GM10266 (cell line): Measurements from ENCODE around the gene CDKAL1.

ENCODE experiments used
- DNase-seq: peaks from one replicate; pipeline ENCODE4 v3.0.0; 2012; ENCODE audit errors: extremely low spot score
- CTCF ChIP-seq: IDR thresholded peaks from 2 replicates; pipeline ENCODE4 v1.5.1; 2012; ENCODE audit warnings: mild to moderate bottlenecking, low read depth; ENCODE audit not compliant: control insufficient read depth, insufficient read depth; ENCODE audit errors: missing control alignments

CDKAL1 gene

GRCh38 chr6:20657274-20657800 is 123.1 kb downstream of the CDKAL1 start:
- no peak for DNase-seq
- no peak for TF ChIP-seq CTCF

- DNase-seq, result no peak
- TF ChIP-seq CTCF, result no peak
Measured at GRCh38 chr6:20658053-20658452, 123.8 kb downstream of the CDKAL1 start.

- no peak for TF ChIP-seq CTCF
- DNase-seq, result no peak
Measured at GRCh38 chr6:20658516-20658915, 124.3 kb downstream of the CDKAL1 start.

- DNase-seq, result no peak
- TF ChIP-seq CTCF, result no peak
Measured at GRCh38 chr6:20660534-20660933, 126.3 kb downstream of the CDKAL1 start.

- TF ChIP-seq CTCF, result no peak
- no peak for DNase-seq
Measured at GRCh38 chr6:20661721-20662120, 127.5 kb downstream of the CDKAL1 start.

GRCh38 chr6:20664250-20664649 is 130.0 kb downstream of the CDKAL1 start:
- no peak for DNase-seq
- TF ChIP-seq CTCF, result no peak

- no peak for TF ChIP-seq CTCF
- no peak for DNase-seq
Measured at GRCh38 chr6:20665290-20665689, 131.0 kb downstream of the CDKAL1 start.
